GM18858 (cell line): ENCODE measurements around the gene FGA.

ENCODE experiments used
- ATAC-seq: cut with Tn5 transposase; IDR thresholded peaks from one replicate; pipeline ENCODE4 v1.9.1; 2021; ENCODE audit not compliant: unreplicated experiment

FGA gene

GRCh38 chr4:154590329-154591006, at the start of gene FGA:
FGA (minus strand) TSS chr4:154590742; CDS start chr4:154590687, 55 bp downstream.
- ATAC-seq = no peak

- no peak for ATAC-seq
Observed at GRCh38 chr4:154634058-154634457, 43.5 kb upstream of the FGA start.

DNA sequence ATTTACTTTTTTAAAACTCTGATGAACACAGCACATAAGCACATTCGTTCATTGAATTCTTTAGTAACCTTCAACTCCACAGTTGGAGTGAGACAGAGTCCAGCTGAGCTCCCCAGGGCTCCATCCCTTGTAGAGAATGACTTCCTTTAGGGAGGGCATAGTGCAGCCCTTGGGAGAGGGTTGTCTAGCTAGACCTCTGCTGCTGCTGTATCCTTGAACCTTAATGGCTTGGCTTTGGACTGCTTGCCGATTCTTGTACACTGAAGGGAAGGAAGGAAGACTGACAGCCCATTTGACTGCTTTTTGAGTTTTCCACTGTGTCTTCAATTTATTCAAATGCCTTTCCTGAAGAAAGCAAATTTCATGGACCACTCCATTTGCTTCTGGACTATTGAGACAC, 41.3 kb upstream of the FGA start:
- ATAC-seq = no peak

- no peak for ATAC-seq
Observed at GRCh38 chr4:154630324-154630723, 39.8 kb upstream of the FGA start.

GRCh38 chr4:154626793-154627484, 36.4 kb upstream of the FGA start:
- peak; percentile 85 for ATAC-seq

DNA sequence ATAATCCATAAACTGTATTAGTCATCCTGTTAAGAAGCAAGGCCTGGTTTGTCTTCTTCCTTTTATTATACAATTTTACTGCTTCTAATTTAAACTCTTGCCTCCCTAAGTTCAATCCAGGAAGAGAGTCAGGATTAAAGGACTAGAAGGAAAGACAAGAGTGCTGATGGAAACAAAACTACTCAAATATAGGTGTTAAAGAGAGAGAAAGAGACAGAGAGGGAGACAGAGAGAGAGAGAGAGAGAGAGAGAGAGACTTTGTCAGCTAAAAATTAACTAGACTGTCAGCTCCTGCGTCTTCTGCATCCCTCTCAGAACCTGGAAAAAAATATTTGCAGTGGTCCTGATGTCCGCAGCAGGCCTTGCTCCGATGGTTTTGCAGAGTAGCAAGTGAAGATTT, 35.4 kb upstream of the FGA start:
- no peak for ATAC-seq

GRCh38 chr4:154623995-154624394, 33.5 kb upstream of the FGA start:
- ATAC-seq = no peak

DNA sequence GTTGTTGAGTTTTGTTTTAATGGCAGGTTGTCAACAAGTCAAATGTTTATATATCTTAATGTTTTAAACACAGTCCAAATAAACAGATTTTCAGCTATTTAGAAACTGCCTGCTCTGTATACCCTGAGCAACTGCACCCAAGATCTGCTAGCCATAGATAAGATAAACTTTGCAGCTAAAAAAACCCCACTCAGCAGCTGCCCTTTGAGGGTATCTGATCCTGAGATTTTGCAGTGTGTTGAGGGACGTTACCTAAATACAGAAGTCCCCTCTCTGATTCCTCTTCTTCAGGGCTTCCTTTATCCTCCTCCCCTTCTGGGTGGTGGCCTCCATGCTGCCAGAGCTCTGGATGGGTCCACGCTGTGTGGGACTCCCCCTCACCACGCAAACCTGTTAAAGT, 32.9 kb upstream of the FGA start:
- no peak for ATAC-seq

- no peak for ATAC-seq
Observed at GRCh38 chr4:154622598-154622997, 32.1 kb upstream of the FGA start.

DNA sequence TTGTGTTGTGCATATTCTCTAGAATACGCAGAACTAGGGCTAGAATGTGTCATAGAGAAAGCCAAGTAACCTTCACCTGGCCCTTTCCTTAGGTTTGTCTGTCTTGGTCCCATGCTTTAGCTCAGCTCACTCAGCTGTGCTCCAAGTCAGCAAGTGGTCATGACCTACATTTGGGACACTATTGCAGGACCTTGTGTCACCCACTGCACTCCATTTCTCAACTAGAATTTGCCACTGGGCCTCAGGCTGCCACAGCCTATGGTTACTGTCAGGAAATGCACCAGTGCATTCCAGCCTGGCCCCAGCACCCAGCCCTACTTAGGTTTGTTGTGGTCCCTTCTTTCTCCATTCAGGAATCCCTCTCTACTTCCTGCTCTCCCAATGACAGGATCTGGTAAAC, 29.6 kb upstream of the FGA start:
- ATAC-seq = no peak

GRCh38 chr4:154618708-154619315, 28.3 kb upstream of the FGA start:
- ATAC-seq = peak; percentile 51

DNA sequence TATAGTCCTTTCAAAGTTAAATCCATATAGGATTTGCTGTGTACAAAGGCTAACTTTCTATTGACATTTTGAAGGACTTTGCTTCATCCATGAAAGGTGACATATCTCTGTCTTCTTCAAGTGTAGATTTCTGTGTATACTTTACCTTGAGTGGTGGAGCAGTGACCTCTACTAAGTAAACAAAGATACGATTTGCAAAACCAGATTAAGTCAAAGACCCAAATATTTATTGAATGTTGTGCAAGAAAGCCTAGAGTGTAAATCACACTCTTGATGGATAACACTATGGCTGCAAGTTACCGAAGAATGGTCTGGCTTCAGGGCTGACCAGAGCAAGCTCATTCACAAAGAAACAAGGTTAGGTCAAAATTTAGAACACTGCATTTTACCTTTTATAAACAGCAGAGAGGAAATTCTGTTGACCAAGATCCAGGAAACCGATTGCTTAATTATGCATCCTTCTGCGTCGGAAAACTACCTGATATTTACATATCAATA, 27.3 kb upstream of the FGA start:
- ATAC-seq = no peak

- peak; percentile 95 for ATAC-seq
Observed at GRCh38 chr4:154616731-154617130, 26.2 kb upstream of the FGA start.

DNA sequence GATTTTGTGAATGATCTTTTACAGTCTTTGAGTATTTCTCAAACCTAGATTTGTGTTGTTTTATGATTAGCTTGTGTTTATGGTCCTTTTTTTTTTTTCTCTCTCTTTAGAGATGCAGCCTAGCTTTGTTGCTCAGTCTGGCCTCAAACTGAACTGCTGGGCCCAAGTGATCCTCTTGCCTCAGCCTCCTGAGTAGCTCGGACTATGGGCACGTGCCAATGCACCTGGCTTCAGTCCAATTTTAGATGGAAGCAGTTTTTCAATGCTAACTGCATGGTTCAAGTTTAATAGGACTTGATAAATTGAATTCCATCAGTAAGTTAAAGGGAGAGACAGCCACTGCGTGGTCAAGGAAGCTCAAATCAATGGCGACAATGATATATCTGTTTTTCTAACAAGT, 25.7 kb upstream of the FGA start:
- no peak for ATAC-seq

DNA sequence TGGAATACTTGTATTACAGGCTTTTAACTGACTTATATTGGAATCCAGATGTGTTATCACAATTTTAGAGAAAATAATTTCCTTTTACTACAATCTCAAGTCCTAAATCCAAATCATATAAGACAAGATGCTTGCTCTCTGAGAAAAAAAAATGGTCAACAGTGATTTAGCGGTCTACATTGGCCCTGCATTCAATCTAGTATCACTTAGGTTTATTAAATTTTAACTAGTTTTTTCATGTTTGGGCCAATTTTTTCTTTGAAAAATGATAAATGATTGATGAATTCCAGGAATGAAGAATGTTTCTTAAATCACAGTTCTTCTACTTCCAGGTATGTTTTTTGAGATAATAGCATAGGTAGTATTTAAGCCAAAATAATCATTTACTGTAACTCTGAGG, 24.7 kb upstream of the FGA start:
- no peak for ATAC-seq

DNA sequence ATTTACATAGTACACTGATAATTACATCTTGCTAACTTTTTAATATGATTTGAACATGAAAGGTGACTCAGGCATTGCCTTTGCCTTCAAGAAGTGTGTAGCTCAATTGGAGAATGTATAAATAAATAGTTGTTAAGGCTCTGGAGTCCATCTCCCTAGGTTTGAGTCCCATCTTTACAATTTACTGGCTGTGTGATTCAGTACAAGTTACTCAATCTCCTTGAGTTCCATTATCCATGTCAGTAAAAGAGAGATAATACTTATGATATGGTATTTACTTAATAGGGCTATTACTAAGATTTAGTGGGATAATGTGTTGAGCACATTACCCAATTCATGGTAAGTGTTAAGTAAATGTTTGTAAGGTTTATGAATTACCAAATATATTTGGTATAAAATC, 23.8 kb upstream of the FGA start:
- no peak for ATAC-seq

DNA sequence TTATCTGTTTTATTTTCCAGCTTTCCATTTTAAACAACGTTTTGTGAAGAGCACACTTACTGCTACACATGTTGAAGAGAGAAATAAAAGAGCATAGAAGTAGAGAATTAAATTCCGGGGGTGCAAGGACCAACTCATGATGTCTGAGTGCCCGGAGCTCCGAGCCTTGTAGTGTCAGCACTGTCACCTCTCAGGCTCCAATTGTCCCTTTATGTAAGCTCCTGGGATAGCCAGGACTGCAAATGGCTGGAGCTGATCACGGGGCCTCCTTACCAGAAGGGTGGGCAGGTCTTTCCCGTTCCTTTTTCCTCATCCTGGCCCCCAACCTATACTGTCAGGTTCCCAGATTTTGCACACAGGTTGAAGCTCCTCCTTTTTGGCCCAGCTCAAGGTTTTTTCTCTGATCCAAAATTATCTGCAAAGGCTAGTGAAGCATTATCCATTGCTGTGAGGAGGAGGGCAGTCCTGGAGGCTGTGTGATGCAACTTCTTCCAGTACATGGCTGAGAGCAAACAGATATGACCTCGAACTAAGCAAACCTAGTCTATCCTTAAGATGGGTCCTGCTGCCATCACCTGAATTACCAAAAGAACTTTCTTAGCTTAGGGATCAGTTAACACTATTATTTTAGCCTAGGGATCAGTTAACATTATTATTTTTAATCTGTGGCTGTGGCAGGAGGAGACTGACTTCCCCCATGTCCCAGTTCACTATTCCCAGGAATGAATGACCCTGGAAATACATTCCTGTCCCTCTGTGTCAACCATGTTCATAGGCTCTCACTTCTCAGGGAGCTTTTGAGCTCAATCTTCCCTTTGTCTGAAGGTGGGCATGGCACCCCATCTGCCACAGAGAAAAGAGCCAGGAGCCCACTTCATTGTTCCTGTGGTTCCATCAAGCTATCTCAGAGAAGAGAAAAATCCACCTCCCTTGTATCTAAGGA, 22.2 kb upstream of the FGA start, which contains the start of gene FGG:
Gene FGG, minus strand, starts transcription at position 185 of the 943 bp plus-strand sequence. Its CDS starts 47 bp downstream, at position 138.
- ATAC-seq = no peak

DNA sequence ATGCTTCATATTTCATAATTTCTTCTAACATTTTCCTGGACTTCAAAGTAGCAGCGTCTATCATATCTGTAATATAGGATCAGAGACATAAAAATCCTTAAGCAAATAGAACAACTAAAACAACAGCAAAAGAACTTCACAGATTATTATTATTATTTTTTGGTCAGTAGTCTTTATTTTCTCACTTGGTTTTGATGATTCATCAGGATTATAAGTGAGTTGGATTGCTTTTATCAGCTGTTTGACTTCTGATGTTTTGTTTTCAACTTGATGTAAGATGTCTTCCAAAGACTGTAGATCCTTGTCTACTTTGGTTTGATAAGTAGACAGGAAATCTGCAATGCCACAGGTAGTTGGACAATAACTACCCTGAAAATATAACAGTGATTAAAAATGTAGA, 21.3 kb upstream of the FGA start:
- no peak for ATAC-seq

GRCh38 chr4:154610582-154610981, 20.0 kb upstream of the FGA start:
- no peak for ATAC-seq

GRCh38 chr4:154609532-154609931, 19.0 kb upstream of the FGA start:
- no peak for ATAC-seq
